GM19455 (cell line): ENCODE measurements around the gene CORO7.

Experiments used
- ATAC-seq: cut with Tn5 transposase; IDR thresholded peaks from one replicate; pipeline ENCODE4 v1.9.1; 2021; ENCODE audit not compliant: unreplicated experiment

CORO7 gene

GRCh38 chr16:4385789-4386450, 30.5 kb downstream of the CORO7 start:
- ATAC-seq, result no peak

- no peak for ATAC-seq
Observed at GRCh38 chr16:4385066-4385788, 31.2 kb downstream of the CORO7 start.

- no peak for ATAC-seq
Observed at GRCh38 chr16:4384509-4384942, 31.9 kb downstream of the CORO7 start.

- no peak for ATAC-seq
Observed at GRCh38 chr16:4383591-4384444, 32.6 kb downstream of the CORO7 start.

GRCh38 chr16:4382795-4383357, 33.5 kb downstream of the CORO7 start:
- ATAC-seq, result no peak

- ATAC-seq, result no peak
Observed at GRCh38 chr16:4381935-4382794, 34.2 kb downstream of the CORO7 start.

GRCh38 chr16:4381072-4381934, 35.1 kb downstream of the CORO7 start:
- ATAC-seq, result no peak

- ATAC-seq, result no peak
Observed at GRCh38 chr16:4380119-4381063, 36.0 kb downstream of the CORO7 start.

GRCh38 chr16:4378999-4379690, 37.3 kb downstream of the CORO7 start:
- no peak for ATAC-seq

- ATAC-seq, result no peak
Observed at GRCh38 chr16:4378161-4378666, 38.2 kb downstream of the CORO7 start.

- ATAC-seq, result no peak
Observed at GRCh38 chr16:4377573-4378154, 38.7 kb downstream of the CORO7 start.

- ATAC-seq, result no peak
Observed at GRCh38 chr16:4376893-4377572, 39.4 kb downstream of the CORO7 start.

GRCh38 chr16:4376126-4376892, 40.1 kb downstream of the CORO7 start:
- no peak for ATAC-seq

GRCh38 chr16:4375717-4376116, 40.7 kb downstream of the CORO7 start:
- no peak for ATAC-seq

GRCh38 chr16:4373909-4374742, 42.3 kb downstream of the CORO7 start:
- no peak for ATAC-seq
